Stomach (tissue), 9 donors: ENCODE measurements around the gene WIPF1. TPM values are rescaled to one million over a fixed set of nuclear protein-coding genes. Genes with fewer than 3 reads are reported as not detected.
A peak's percentile ranks its signal among the peaks of the same experiment; 100 is the strongest.

Experiments used
- DNase-seq, 2 donors: peaks; one replicate each; pipeline versions ENCODE4 v3.0.0 to v3.0.0-alpha.2; 2013 to 2019
- H3K27ac ChIP-seq, 5 donors: fragments of 200-600 bp in 4 of 5; sonication (generic) in 4 of 5; one replicate each; pipeline ENCODE4 v1.5.1; 2013 to 2019; ENCODE audit warnings: mild to moderate bottlenecking in 1 of 5, moderate library complexity in 1 of 5
- H3K27me3 ChIP-seq, 3 donors: fragments of 200-600 bp; sonication (generic); one replicate each; pipeline ENCODE4 v1.5.1; 2017 to 2019; ENCODE audit warnings: mixed run types in 1 of 3
- H3K36me3 ChIP-seq, 4 donors: fragments of 200-600 bp; sonication (generic); 1 replicate in 3 of 4; 2 replicates in 1 of 4; pipeline ENCODE4 v1.5.1; 2016 to 2019
- H3K4me1 ChIP-seq, 4 donors: fragments of 200-600 bp; sonication (generic); one replicate each; pipeline ENCODE4 v1.5.1; 2016 to 2019
- H3K4me3 ChIP-seq, 4 donors: fragments of 200-600 bp; sonication (generic) in 3 of 4; one replicate each; pipeline ENCODE4 v1.5.1; 2016 to 2019; ENCODE audit warnings: mild to moderate bottlenecking in 1 of 4
- H3K9me3 ChIP-seq, 4 donors: fragments of 200-600 bp; sonication (generic); one replicate each; pipeline ENCODE4 v1.5.1; 2016 to 2019
- EP300 ChIP-seq: sonication (generic); formaldehyde crosslinking; IDR thresholded peaks from one replicate; pipeline ENCODE4 v1.6.1; 2017; ENCODE audit warnings: antibody characterized with exemption
- POLR2A ChIP-seq, 4 donors: fragments of 450-650 bp; IDR thresholded peaks; one replicate each; pipeline ENCODE4 v1.6.1; 2016; ENCODE audit warnings: antibody characterized with exemption in 4 of 4, control low read depth in 2 of 4, mild to moderate bottlenecking in 1 of 4, moderate library complexity in 1 of 4
- POLR2AphosphoS5 ChIP-seq, 3 donors: sonication (generic); formaldehyde crosslinking; IDR thresholded peaks; one replicate each; pipeline ENCODE4 v1.6.1; 2016; ENCODE audit warnings: antibody characterized with exemption in 3 of 3
- WGBS, 5 donors: extraction: QIAGEN DNeasy Blood & Tissue Kit in 3 of 5; methylation state at CpG; one replicate each; pipeline versions ENCODE4 v1.1.5 to v1.1.7; 2013 to 2018; 5-methylcytosine and 5-hydroxymethylcytosine counted together
- intact Hi-C: fragments of 100-400 bp; cut with DNase I; formaldehyde crosslinking; loops from one replicate; pipeline ENCODE4 v1.15.1; 2023; ENCODE audit warnings: low total_unique reads
- polyA plus RNA-seq, 3 donors: library from polyadenylated mRNA; stranded (reverse); fragments of 200-250 nt; gene quantifications; one replicate each; pipeline ENCODE4 v1.2.3, GENCODE V29; 2013
- total RNA-seq, 5 donors: library from RNA; depleted of rRNA; stranded (reverse); fragments of >200 nt; gene quantifications; one replicate each; pipeline versions ENCODE4 v1.1.0 to v1.2.3, GENCODE V29; 2014 to 2016
- TF ChIP-seq, protein P1 (sequence below), 7 experiments: fragments of 450-650 bp in 4 of 7; fragments of 200-600 bp in 3 of 7; sonication (generic) in 3 of 7; IDR thresholded peaks; one replicate each; pipeline ENCODE4 v1.5.1; 2016 to 2019; ENCODE audit warnings: antibody characterized with exemption in 7 of 7, control low read depth in 2 of 7, mild to moderate bottlenecking in 1 of 7
- donor health status: healthy with polysubstance abuse.
- donor health status: Bipolar disorder and iron deficiency.
- donor health status: healthy.

Gene WIPF1
- total and polyA plus RNA-seq, 8 donors: 8.8 to 43.8 (median 22.0) TPM

GRCh38 chr2:174566871-174567270, 30.7 kb downstream of the WIPF1 start:
- intact Hi-C loops: no loop called here
- Histone ChIP-seq H3K9me3 (no peaks in the 10 kb centered on the region), H3K4me3 (no peak overlapping the region), H3K4me1 (peaks cover 0 to 7% (median 3%) of the 10 kb centered on the region in 4 donors), H3K27ac (no peak overlapping the region), H3K36me3 (peaks cover 15 to 94% (median 66%) of the 10 kb centered on the region in 4 donors), H3K27me3 (no peaks in the 10 kb centered on the region)
- TF ChIP-seq, protein P1, sequence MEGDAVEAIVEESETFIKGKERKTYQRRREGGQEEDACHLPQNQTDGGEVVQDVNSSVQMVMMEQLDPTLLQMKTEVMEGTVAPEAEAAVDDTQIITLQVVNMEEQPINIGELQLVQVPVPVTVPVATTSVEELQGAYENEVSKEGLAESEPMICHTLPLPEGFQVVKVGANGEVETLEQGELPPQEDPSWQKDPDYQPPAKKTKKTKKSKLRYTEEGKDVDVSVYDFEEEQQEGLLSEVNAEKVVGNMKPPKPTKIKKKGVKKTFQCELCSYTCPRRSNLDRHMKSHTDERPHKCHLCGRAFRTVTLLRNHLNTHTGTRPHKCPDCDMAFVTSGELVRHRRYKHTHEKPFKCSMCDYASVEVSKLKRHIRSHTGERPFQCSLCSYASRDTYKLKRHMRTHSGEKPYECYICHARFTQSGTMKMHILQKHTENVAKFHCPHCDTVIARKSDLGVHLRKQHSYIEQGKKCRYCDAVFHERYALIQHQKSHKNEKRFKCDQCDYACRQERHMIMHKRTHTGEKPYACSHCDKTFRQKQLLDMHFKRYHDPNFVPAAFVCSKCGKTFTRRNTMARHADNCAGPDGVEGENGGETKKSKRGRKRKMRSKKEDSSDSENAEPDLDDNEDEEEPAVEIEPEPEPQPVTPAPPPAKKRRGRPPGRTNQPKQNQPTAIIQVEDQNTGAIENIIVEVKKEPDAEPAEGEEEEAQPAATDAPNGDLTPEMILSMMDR (IDR thresholded peaks at IDR 0.05): no peak
- TF ChIP-seq EP300 (no peak), POLR2A (IDR thresholded peaks at IDR 0.05) (no peak), POLR2AphosphoS5 (IDR thresholded peaks at IDR 0.05) (no peak)
- DNase-seq: no peak
- WGBS, 5 donors: 90 to 95% (median 94%) methylated on average over 9 of the region's 9 CpGs

GRCh38 chr2:174563530-174564282, 33.9 kb downstream of the WIPF1 start:
- H3K27ac ChIP-seq: no peak overlapping the region
- 93 to 98% (median 96%) methylated on average over 5 of the region's 5 CpGs for WGBS, 5 donors
- TF ChIP-seq EP300: no peak
- TF ChIP-seq POLR2A (IDR thresholded peaks at IDR 0.05): no peak
- no peak for TF ChIP-seq POLR2AphosphoS5 (IDR thresholded peaks at IDR 0.05)
- TF ChIP-seq, protein P1 (IDR thresholded peaks at IDR 0.05): no peak
- H3K4me1 ChIP-seq: peaks cover 0 to 24% (median 10%) of the 10 kb centered on the region in 4 donors
- peaks cover 9 to 72% (median 49%) of the 10 kb centered on the region in 4 donors for H3K36me3 ChIP-seq
- H3K9me3 ChIP-seq: no peaks in the 10 kb centered on the region
- H3K4me3 ChIP-seq: no peak overlapping the region
- intact Hi-C loops: no loop called here
- no peak for DNase-seq
- H3K27me3 ChIP-seq: no peaks in the 10 kb centered on the region

GRCh38 chr2:174561972-174562370, 35.6 kb downstream of the WIPF1 start:
- TF ChIP-seq POLR2AphosphoS5 (IDR thresholded peaks at IDR 0.05) (no peak), POLR2A (IDR thresholded peaks at IDR 0.05) (no peak), EP300 (no peak)
- TF ChIP-seq, protein P1 (IDR thresholded peaks at IDR 0.05): no peak
- peaks cover 0 to 24% (median 10%) of the 10 kb centered on the region in 4 donors for H3K4me1 ChIP-seq
- peaks cover 0 to 62% (median 42%) of the 10 kb centered on the region in 4 donors for H3K36me3 ChIP-seq
- intact Hi-C loops: no loop called here
- no peaks in the 10 kb centered on the region for H3K9me3 ChIP-seq
- WGBS, 5 donors: 68 to 83% (median 78%) methylated on average over 5 of the region's 5 CpGs
- H3K4me3 ChIP-seq: no peak overlapping the region
- DNase-seq: peak in 1 of 2 donors; percentile 30
- H3K27me3 ChIP-seq: no peaks in the 10 kb centered on the region
- H3K27ac ChIP-seq: no peak overlapping the region

GRCh38 chr2:174561283-174561971, 36.2 kb downstream of the WIPF1 start:
- Histone ChIP-seq H3K9me3 (no peaks in the 10 kb centered on the region), H3K36me3 (peaks cover 0 to 57% (median 37%) of the 10 kb centered on the region in 4 donors), H3K4me1 (peaks cover 0 to 24% (median 10%) of the 10 kb centered on the region in 4 donors), H3K27me3 (no peaks in the 10 kb centered on the region), H3K4me3 (no peak overlapping the region), H3K27ac (peak overlapping the region in 3 of 5 donors; percentile 16 to 47 (median 31))
- 26 to 36% (median 30%) methylated on average over 8 of the region's 8 CpGs for WGBS, 5 donors
- peak; percentile 82 to 89 for DNase-seq
- intact Hi-C loops: no loop called here
- TF ChIP-seq EP300 (no peak), POLR2AphosphoS5 (IDR thresholded peaks at IDR 0.05) (peak; percentile 23 to 42 (median 42))
